GM12865 (cell line): Measurements from ENCODE around the gene STMND1.
"Not testable (repeated sequence)": the region's sequence is repeated elsewhere in the genome, so short reads cannot be mapped to it uniquely, and the experiment has no call there.

ENCODE experiments used
- DNase-seq: peaks from one replicate; pipeline ENCODE4 v3.0.0; 2010; ENCODE audit warnings: low read depth
- H3K4me3 ChIP-seq: 2 replicates; pipeline ENCODE4 v1.5.1; 2011; ENCODE audit warnings: mild to moderate bottlenecking, low read depth, low read length, control low read depth
- TF ChIP-seq, protein P1 (sequence below): IDR thresholded peaks from 2 replicates; pipeline ENCODE4 v1.5.1; 2011; ENCODE audit warnings: low read length, control low read depth, low read depth, inconsistent platforms; ENCODE audit not compliant: insufficient read depth; ENCODE audit errors: missing control alignments

Gene STMND1

DNA sequence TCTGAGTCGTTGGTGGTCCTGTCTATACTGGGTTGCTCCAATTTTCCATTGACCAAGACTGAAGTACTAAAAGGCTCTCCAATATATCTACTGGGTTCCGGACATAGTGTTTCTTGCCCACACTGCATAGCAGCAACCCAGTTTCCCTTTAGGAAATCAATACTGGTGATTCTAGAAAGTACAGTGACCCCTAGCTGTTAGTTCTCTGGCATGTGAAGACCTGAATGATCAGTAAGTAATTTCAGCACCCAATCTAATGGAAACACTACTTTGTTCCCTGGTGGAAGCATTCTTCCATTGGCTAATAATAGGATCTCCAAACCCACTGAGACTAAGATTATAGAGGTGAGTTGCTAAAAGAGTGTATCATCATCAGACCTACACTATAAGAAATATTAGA, 40.8 kb upstream of the STMND1 start:
- TF ChIP-seq, protein P1, sequence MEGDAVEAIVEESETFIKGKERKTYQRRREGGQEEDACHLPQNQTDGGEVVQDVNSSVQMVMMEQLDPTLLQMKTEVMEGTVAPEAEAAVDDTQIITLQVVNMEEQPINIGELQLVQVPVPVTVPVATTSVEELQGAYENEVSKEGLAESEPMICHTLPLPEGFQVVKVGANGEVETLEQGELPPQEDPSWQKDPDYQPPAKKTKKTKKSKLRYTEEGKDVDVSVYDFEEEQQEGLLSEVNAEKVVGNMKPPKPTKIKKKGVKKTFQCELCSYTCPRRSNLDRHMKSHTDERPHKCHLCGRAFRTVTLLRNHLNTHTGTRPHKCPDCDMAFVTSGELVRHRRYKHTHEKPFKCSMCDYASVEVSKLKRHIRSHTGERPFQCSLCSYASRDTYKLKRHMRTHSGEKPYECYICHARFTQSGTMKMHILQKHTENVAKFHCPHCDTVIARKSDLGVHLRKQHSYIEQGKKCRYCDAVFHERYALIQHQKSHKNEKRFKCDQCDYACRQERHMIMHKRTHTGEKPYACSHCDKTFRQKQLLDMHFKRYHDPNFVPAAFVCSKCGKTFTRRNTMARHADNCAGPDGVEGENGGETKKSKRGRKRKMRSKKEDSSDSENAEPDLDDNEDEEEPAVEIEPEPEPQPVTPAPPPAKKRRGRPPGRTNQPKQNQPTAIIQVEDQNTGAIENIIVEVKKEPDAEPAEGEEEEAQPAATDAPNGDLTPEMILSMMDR: no peak
- no peak overlapping the region for H3K4me3 ChIP-seq
- DNase-seq: no peak

DNA sequence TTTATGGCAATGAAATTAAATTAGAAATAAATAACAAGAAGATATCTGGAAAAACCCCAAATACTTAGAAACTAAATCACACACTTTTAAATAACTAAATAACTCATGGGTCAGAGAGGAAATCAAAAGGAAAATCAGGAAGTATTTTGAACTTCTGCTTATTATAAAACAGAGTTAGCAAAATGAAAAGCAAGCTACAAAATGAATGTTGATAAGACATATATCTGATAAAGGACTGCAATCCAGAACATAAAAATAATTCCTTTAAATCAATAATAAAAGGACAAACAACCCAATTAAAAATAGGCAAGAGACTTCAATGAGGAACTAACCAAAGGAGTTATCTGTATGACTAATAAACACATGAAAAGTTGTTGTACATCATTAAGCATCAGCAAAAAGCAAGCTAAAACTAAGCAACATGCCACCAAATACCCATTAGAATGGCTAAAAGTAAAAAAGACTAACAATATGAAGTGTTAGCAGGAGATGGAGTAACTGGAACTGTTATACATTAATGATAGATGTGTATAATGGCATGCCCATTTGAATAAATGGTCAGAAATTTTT, 38.9 kb upstream of the STMND1 start:
- TF ChIP-seq, protein P1: no peak
- DNase-seq: no peak
- H3K4me3 ChIP-seq: no peak overlapping the region

DNA sequence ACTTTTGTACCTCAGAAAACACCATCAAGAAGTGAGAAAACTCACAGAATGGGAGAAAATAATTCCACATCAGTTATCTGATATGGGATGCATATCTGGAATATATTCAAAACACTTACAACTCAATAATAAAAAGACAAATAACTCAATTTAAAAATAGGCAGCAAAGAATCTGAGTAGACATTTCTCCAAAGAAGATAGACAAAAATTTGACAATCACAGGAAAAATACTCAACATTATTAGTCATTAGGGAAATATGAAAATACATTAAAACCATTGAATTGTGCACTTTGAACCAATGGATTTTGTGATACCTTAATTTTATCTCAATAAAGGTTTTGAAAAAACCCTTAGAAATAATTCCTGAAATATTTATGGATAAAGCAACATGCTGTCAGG, 36.9 kb upstream of the STMND1 start:
- TF ChIP-seq, protein P1: no peak

DNA sequence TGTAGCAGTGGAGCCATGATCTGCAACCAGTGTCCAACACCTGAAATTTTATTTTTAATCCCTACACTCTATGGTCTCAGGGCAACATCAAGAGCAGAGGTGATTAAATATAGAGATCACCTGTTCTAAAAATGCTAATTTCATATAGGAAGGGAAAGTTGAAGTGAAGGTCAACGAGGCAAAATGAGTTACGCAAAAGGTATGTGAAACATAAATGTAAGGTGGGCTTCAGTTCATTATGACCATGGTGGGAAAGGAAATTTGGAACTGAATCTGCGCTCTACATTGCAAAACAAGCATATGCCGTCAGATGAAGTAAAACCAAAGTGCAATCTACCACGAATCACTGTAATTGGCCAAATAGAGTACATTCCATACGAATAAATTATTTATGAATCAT, 35.2 kb upstream of the STMND1 start:
- H3K4me3 ChIP-seq: no peak overlapping the region
- TF ChIP-seq, protein P1: no peak
- peak; percentile 2 for DNase-seq

More for the DNA sequence above, 36.9 kb upstream of the STMND1 start:
- DNase-seq: no peak
- H3K4me3 ChIP-seq: no peak overlapping the region

DNA sequence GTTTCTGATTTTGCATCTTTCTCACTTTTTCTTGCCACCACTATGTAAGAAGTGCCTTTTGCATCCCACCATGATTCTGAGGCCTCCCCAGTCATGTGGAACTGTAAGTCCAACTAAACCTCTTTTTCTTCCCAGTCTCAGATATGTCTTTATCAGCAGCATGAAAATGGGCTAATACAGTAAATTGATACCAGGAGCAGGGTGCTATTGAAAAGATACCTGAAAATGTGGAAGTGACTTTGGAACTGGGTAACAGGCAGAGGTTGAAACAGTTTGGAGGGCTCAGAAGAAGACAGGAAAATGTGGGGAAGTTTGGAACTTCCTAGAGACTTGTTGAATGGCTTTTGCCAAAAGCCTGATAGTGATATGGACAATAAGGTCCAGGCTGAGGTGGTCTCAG, 32.9 kb upstream of the STMND1 start:
- H3K4me3 ChIP-seq, DNase-seq: not testable (repeated sequence)

DNA sequence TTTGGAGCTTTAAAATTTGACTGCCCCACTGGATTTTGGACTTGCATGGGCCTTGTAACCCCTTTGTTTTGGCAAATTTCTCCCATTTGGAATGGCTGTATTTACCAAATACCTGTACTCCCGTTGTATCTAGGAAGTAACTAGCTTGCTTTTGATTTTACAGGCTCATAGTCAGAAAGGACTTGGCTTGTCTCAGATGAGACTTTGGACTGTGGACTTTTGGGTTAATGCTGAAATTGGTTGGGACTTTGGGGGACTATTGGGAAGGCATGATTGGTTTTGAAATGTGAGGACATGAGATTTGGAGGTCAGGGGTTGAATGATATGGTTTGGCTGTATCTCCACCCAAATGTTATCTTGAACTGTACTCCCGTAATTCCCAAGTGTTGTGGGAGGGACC, 31.4 kb upstream of the STMND1 start:
- DNase-seq, H3K4me3 ChIP-seq: not testable (repeated sequence)

DNA sequence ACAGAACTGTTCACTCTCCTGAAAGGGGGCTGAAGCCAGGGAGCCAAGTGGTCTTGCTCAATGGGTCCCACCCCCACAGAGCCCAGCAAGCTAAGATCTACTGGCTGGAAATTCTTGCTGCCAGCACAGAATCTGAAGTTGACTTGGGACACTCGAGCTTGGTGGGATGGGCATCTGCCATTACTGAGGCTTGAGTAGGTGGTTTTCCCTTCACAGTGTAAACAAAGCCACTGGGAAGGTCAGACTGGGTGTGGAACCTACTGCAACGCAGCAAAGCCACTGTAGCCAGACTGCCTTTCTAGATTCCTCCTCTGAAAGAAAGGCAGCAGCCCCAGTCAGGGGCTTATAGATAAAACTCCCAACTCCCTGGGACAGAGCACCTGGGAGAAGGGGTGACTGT, 28.3 kb upstream of the STMND1 start:
- H3K4me3 ChIP-seq, DNase-seq: not testable (repeated sequence)

DNA sequence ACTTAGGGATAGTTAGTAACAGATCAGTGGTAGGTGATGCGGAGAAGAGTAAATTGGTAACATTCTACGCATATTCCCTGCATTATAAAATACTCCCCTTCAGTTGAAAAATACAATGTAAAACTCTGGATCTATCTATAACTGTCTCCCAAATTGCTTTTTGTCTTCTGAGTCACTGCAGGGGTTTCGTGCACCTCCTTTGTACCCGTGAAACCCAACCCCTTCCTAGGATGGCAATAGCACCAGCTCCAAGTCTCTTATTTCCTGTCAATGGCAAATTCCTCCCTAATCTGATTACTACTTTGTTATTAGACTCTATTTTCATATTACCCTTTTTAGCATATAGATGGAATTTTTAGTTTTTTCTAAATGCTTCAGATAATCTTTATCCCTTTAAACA, 20.6 kb upstream of the STMND1 start:
- no peak for DNase-seq
- TF ChIP-seq, protein P1: no peak
- H3K4me3 ChIP-seq: no peak overlapping the region
